CD14-positive monocyte (primary cell): Measurements from ENCODE around the gene GRIN2A. TPM values are rescaled to one million over a fixed set of nuclear protein-coding genes. Genes with fewer than 3 reads are reported as not detected.

Experiments used
- DNase-seq, 3 donors: peaks; one replicate each; pipeline ENCODE4 v3.0.0-alpha.2; 2011 to 2022
- H2AFZ ChIP-seq: 2 replicates; pipeline ENCODE4 v1.6.0; 2012; ENCODE audit warnings: mild to moderate bottlenecking, low read depth, low read length, inconsistent platforms; ENCODE audit not compliant: insufficient read depth, poor library complexity, severe bottlenecking
- H3K27ac ChIP-seq, 2 donors: 1 replicate in 1 of 2; 2 replicates in 1 of 2; pipeline ENCODE4 v1.5.1; 2012 to 2013; ENCODE audit warnings: low read length in 2 of 2, control low read depth in 1 of 2, inconsistent platforms in 1 of 2, low read depth in 1 of 2, mild to moderate bottlenecking in 1 of 2
- H3K27me3 ChIP-seq, 2 donors: one replicate each; pipeline versions ENCODE4 v1.6.0 to v1.6.1; 2011 to 2013; ENCODE audit warnings: low read length in 2 of 2; ENCODE audit not compliant: control insufficient read depth in 2 of 2, insufficient read depth in 2 of 2
- H3K36me3 ChIP-seq, 2 donors: replicated peaks in 1 of 2; 1 replicate in 1 of 2; 2 replicates in 1 of 2; pipeline versions ENCODE4 v1.5.1 to v1.6.1; 2012 to 2013; ENCODE audit warnings: low read length in 2 of 2, control low read depth in 1 of 2, inconsistent platforms in 1 of 2, mild to moderate bottlenecking in 1 of 2; ENCODE audit not compliant: insufficient read depth in 2 of 2, control insufficient read depth in 1 of 2
- H3K4me1 ChIP-seq, 2 donors: 1 replicate in 1 of 2; 2 replicates in 1 of 2; pipeline versions ENCODE4 v1.5.1 to v1.6.1; 2012 to 2013; ENCODE audit warnings: low read length in 2 of 2, control low read depth in 1 of 2, inconsistent platforms in 1 of 2, mild to moderate bottlenecking in 1 of 2, moderate library complexity in 1 of 2; ENCODE audit not compliant: insufficient read depth in 2 of 2, control insufficient read depth in 1 of 2
- H3K4me2 ChIP-seq: replicated peaks from 2 replicates; pipeline ENCODE3; 2012; ENCODE audit warnings: low read length, moderate library complexity, mild to moderate bottlenecking; ENCODE audit not compliant: poor library complexity, severe bottlenecking; ENCODE audit errors: extremely low read depth
- H3K4me3 ChIP-seq, 3 experiments: fragments of 200-600 bp in 1 of 3; sonication (generic) in 1 of 3; replicated peaks in 1 of 3; 1 replicate in 2 of 3; 2 replicates in 1 of 3; pipeline ENCODE4 v1.5.1; 2011 to 2013; ENCODE audit warnings: low read length in 3 of 3, mild to moderate bottlenecking in 3 of 3, control low read depth in 2 of 3, low read depth in 2 of 3, inconsistent platforms in 1 of 3, moderate library complexity in 1 of 3
- H3K79me2 ChIP-seq: 2 replicates; pipeline ENCODE4 v1.6.0; 2012; ENCODE audit warnings: mild to moderate bottlenecking, control low read depth, inconsistent platforms, low read length, moderate library complexity; ENCODE audit not compliant: insufficient read depth
- H3K9ac ChIP-seq: 2 replicates; pipeline ENCODE4 v1.6.0; 2017; ENCODE audit warnings: low read length, mild to moderate bottlenecking; ENCODE audit not compliant: insufficient read depth, poor library complexity, severe bottlenecking
- H3K9me3 ChIP-seq, 2 donors: replicated peaks in 1 of 2; 1 replicate in 1 of 2; 2 replicates in 1 of 2; pipeline versions ENCODE4 v1.5.1 to v1.6.1; 2012 to 2013; ENCODE audit warnings: low read length in 2 of 2, control low read depth in 1 of 2; ENCODE audit not compliant: control insufficient read depth in 1 of 2, insufficient read depth in 1 of 2
- H4K20me1 ChIP-seq: 2 replicates; pipeline ENCODE4 v1.6.0; 2012; ENCODE audit warnings: mild to moderate bottlenecking, low read length, control low read depth, moderate library complexity; ENCODE audit not compliant: insufficient read depth
- H3K27ac Mint-ChIP-seq, 7 donors: one replicate each; pipeline ENCODE4 v1.8.0; 2020; ENCODE audit warnings: mild to moderate bottlenecking in 7 of 7, mixed read lengths in 7 of 7, moderate library complexity in 6 of 7, inconsistent platforms in 2 of 7
- H3K27me3 Mint-ChIP-seq, 3 donors: one replicate each; pipeline ENCODE4 v1.8.0; 2021 to 2022; ENCODE audit warnings: low read depth in 3 of 3, mild to moderate bottlenecking in 3 of 3, mixed read lengths in 3 of 3, moderate library complexity in 3 of 3, inconsistent platforms in 1 of 3
- H3K36me3 Mint-ChIP-seq, 2 donors: one replicate each; pipeline ENCODE4 v1.8.0; 2020; ENCODE audit warnings: mixed read lengths in 2 of 2, inconsistent platforms in 1 of 2, mild to moderate bottlenecking in 1 of 2
- H3K4me1 Mint-ChIP-seq: one replicate; pipeline ENCODE4 v1.8.0; 2020; ENCODE audit warnings: mild to moderate bottlenecking, mixed read lengths
- H3K4me3 Mint-ChIP-seq, 2 donors: one replicate each; pipeline ENCODE4 v1.8.0; 2020; ENCODE audit warnings: mild to moderate bottlenecking in 2 of 2, mixed read lengths in 2 of 2, moderate library complexity in 1 of 2
- H3K9me3 Mint-ChIP-seq, 7 donors: one replicate each; pipeline ENCODE4 v1.8.0; 2020 to 2022; ENCODE audit warnings: mixed read lengths in 7 of 7, mild to moderate bottlenecking in 6 of 7, moderate library complexity in 6 of 7, inconsistent platforms in 2 of 7
- CTCF ChIP-seq: fragments of 200-600 bp; IDR thresholded peaks from one replicate; pipeline ENCODE4 v1.8.0; 2022; ENCODE audit warnings: antibody characterized with exemption, mild to moderate bottlenecking
- WGBS: methylation state at CpG from one replicate; pipeline ENCODE4 v1.1.5; 2013; ENCODE audit warnings: missing lambda C conversion rate; ENCODE audit not compliant: insufficient coverage; 5-methylcytosine and 5-hydroxymethylcytosine counted together
- intact Hi-C, 2 donors: fragments of 100-400 bp; cut with micrococcal nuclease; formaldehyde crosslinking; loops; one replicate each; pipeline versions ENCODE4 v1.15.0 to v1.15.1; 2023
- polyA plus RNA-seq, 3 donors: library from polyadenylated mRNA; depleted of rRNA in 1 of 3; unstranded in 2 of 3; stranded (reverse) in 1 of 3; fragments of 300-500 nt in 2 of 3; fragments of >200 nt in 1 of 3; fragmentation: Illumina TruSeq in 2 of 3; gene quantifications; 1 replicate in 2 of 3; 2 replicates in 1 of 3; pipeline ENCODE4 v1.2.3, GENCODE V29; 2012 to 2021

GRIN2A gene
- polyA plus RNA-seq, 3 donors: not detected

- H3K9me3 Mint-ChIP-seq: peaks cover 0 to 6% (median 0%) of the 10 kb centered on the region in 7 donors
- Histone ChIP-seq H4K20me1 (no peaks in the 10 kb centered on the region), H2AFZ (no peak overlapping the region), H3K36me3 (no peaks in the 10 kb centered on the region), H3K4me3 (no peak overlapping the region), H3K4me2 (no peak overlapping the region), H3K9me3 (no peaks in the 10 kb centered on the region), H3K27me3 (no peaks in the 10 kb centered on the region), H3K79me2 (no peaks in the 10 kb centered on the region), H3K4me1 (no peaks in the 10 kb centered on the region), H3K27ac (no peak overlapping the region), H3K9ac (no peak overlapping the region)
- H3K36me3 Mint-ChIP-seq: no peaks in the 10 kb centered on the region
- no peak for DNase-seq
- TF ChIP-seq CTCF: no peak
- H3K4me1 Mint-ChIP-seq: no peaks in the 10 kb centered on the region
- H3K4me3 Mint-ChIP-seq: no peak overlapping the region
- peaks cover 0 to 2% (median 0%) of the 10 kb centered on the region in 3 donors for H3K27me3 Mint-ChIP-seq
- WGBS: 0% methylated on average over 2 of the region's 6 CpGs
- intact Hi-C loops: no loop called here
- H3K27ac Mint-ChIP-seq: no peak overlapping the region
Observed at GRCh38 chr16:9797306-9797705, 384.9 kb downstream of the GRIN2A start.

GRCh38 chr16:9793623-9794022 is 388.6 kb downstream of the GRIN2A start:
- Mint-ChIP-seq H3K36me3 (no peaks in the 10 kb centered on the region), H3K9me3 (peaks cover 0 to 4% (median 0%) of the 10 kb centered on the region in 7 donors), H3K4me3 (no peak overlapping the region), H3K4me1 (no peaks in the 10 kb centered on the region), H3K27ac (no peak overlapping the region), H3K27me3 (peaks cover 0 to 3% (median 2%) of the 10 kb centered on the region in 3 donors)
- no peak for TF ChIP-seq CTCF
- no CpG with 5 or more reads among the region's 6 CpGs for WGBS
- H3K27ac ChIP-seq: no peak overlapping the region
- no peak overlapping the region for H2AFZ ChIP-seq
- no peak overlapping the region for H3K4me2 ChIP-seq
- no peaks in the 10 kb centered on the region for H4K20me1 ChIP-seq
- no peaks in the 10 kb centered on the region for H3K9me3 ChIP-seq
- H3K79me2 ChIP-seq: no peaks in the 10 kb centered on the region
- DNase-seq: no peak
- no peaks in the 10 kb centered on the region for H3K4me1 ChIP-seq
- no peak overlapping the region for H3K4me3 ChIP-seq
- intact Hi-C loops: no loop called here
- H3K9ac ChIP-seq: no peak overlapping the region
- no peaks in the 10 kb centered on the region for H3K36me3 ChIP-seq
- no peaks in the 10 kb centered on the region for H3K27me3 ChIP-seq
